OCI-M2 (cell line): ENCODE measurements around the gene RBM23.

Source experiments
- DNase-seq: peaks from one replicate; lab custom pipeline; 2025; ENCODE audit not compliant: unreplicated experiment; lab: John Stamatoyannopoulos, UW

RBM23 gene

GRCh38 chr14:22845103-22845394 is 73.9 kb downstream of the RBM23 start:
- DNase-seq = no peak

- DNase-seq = no peak
Observed at GRCh38 chr14:22844221-22845102, 74.5 kb downstream of the RBM23 start.
